SH-SY5Y (cell line): ENCODE results near the gene CLTA.

Experiments used
- GATA2 ChIP-seq: IDR thresholded peaks from 2 replicates; pipeline ENCODE4 v1.6.1; 2011; ENCODE audit warnings: mild to moderate bottlenecking, low read depth, low read length
- GATA3 ChIP-seq: IDR thresholded peaks from 2 replicates; pipeline ENCODE4 v1.6.1; 2011; ENCODE audit warnings: low read depth, mild to moderate bottlenecking, low read length, moderate library complexity

GRCh38 chr9:36161187-36161586 lies 29.5 kb upstream of the CLTA start:
- no peak for TF ChIP-seq GATA3
- TF ChIP-seq GATA2, result no peak
